HepG2 (cell line): ENCODE data around the gene ACADS. TPM values are rescaled to one million over a fixed set of nuclear protein-coding genes. Genes with fewer than 3 reads are reported as not detected.

Source experiments
- ATAC-seq: fragments of 200-7000 bp; cut with Tn5 transposase; 3 replicates; pipeline ENCODE4 v1.9.1; 2020; ENCODE audit warnings: mild to moderate bottlenecking, moderate library complexity
- BruUV-seq: library from RNA; stranded (reverse); fragments of 400-500 nt; replicated peaks from 2 replicates; lab custom pipeline; 2021; lab: Mats Ljungman, UMichigan
- CTCF ChIA-PET: fragments of 300-600 bp; formaldehyde crosslinking; extraction: SDS; loops from one replicate; lab custom pipeline; 2021; ENCODE audit warnings: low total read pairs, inconsistent platforms, low intra/inter-chr PET ratio; lab: Yijun Ruan, JAX
- POLR2A ChIA-PET: fragments of 350-600 bp; sonication (Branson Sonifier 250); formaldehyde crosslinking; loops from one replicate; lab custom pipeline; 2020; ENCODE audit warnings: antibody characterized with exemption, inconsistent platforms; lab: Yijun Ruan, JAX
- DNase-seq: peaks from one replicate; pipeline ENCODE4 v3.0.0-alpha.2; 2015; ENCODE audit warnings: low spot score
- FAIRE-seq: peaks from 3 replicates; lab custom pipeline; 2011; peaks lifted over from hg19 to GRCh38; lab: Jason Lieb, UNC
- H2AFZ ChIP-seq: one replicate; pipeline ENCODE4 v1.6.1; 2011; ENCODE audit warnings: low read length, inconsistent platforms
- H3K27ac ChIP-seq: fragments of 300-600 bp; 3 replicates; pipeline ENCODE4 v1.8.0; 2011; ENCODE audit warnings: mixed run types, mild to moderate bottlenecking, mixed read lengths, low read length, inconsistent platforms; ENCODE audit not compliant: insufficient read depth; ENCODE audit errors: extremely low read length
- H3K27me3 ChIP-seq, 2 experiments: fragments of 200-600 bp in 1 of 2; 2 replicates in 1 of 2; 3 replicates in 1 of 2; pipeline versions ENCODE4 v1.6.0 to v1.8.0; 2011; ENCODE audit warnings: low read length in 2 of 2, mild to moderate bottlenecking in 2 of 2, moderate library complexity in 2 of 2, inconsistent platforms in 1 of 2; ENCODE audit not compliant: insufficient read depth in 2 of 2, control insufficient read depth in 1 of 2
- H3K36me3 ChIP-seq, 2 experiments: fragments of 200-600 bp in 1 of 2; replicated peaks in 1 of 2; 2 replicates in 1 of 2; 3 replicates in 1 of 2; pipeline versions ENCODE4 v1.5.1 to v1.8.0; 2011; ENCODE audit warnings: low read length in 2 of 2, inconsistent platforms in 1 of 2; ENCODE audit not compliant: insufficient read depth in 2 of 2, control insufficient read depth in 1 of 2
- H3K4me1 ChIP-seq: 2 replicates; pipeline ENCODE4 v1.5.1; 2012; ENCODE audit warnings: low read length, inconsistent platforms; ENCODE audit not compliant: insufficient read depth
- H3K4me2 ChIP-seq: 2 replicates; pipeline ENCODE4 v1.6.0; 2011; ENCODE audit warnings: low read depth, low read length, inconsistent platforms
- H3K4me3 ChIP-seq, 3 experiments: fragments of 200-600 bp in 1 of 3; sonication (generic), shearing (Covaris generic) in 1 of 3; replicated peaks in 1 of 3; 2 replicates each; pipeline ENCODE4 v1.5.1; 2011 to 2016; ENCODE audit warnings: low read length in 3 of 3, inconsistent platforms in 2 of 3, low read depth in 2 of 3, mild to moderate bottlenecking in 2 of 3, control low read depth in 1 of 3, mixed read lengths in 1 of 3; ENCODE audit not compliant: insufficient read depth in 1 of 3
- H3K79me2 ChIP-seq: one replicate; pipeline ENCODE4 v1.6.1; 2011; ENCODE audit warnings: low read length, inconsistent platforms; ENCODE audit not compliant: insufficient read depth
- H3K9ac ChIP-seq: 2 replicates; pipeline ENCODE4 v1.6.0; 2011; ENCODE audit warnings: mild to moderate bottlenecking, low read depth, low read length, inconsistent platforms; ENCODE audit not compliant: insufficient read depth
- H3K9me3 ChIP-seq: 2 replicates; pipeline ENCODE4 v1.5.1; 2012; ENCODE audit warnings: mild to moderate bottlenecking, low read length
- H4K20me1 ChIP-seq: 2 replicates; pipeline ENCODE4 v1.6.0; 2011; ENCODE audit warnings: inconsistent platforms, mild to moderate bottlenecking, low read length, moderate library complexity; ENCODE audit not compliant: insufficient read depth
- ETV6 ChIP-seq: sonication (generic); formaldehyde crosslinking; conservative IDR thresholded peaks from 2 replicates; pipeline ENCODE4 v1.4.0; 2020; ENCODE audit warnings: missing genetic modification reagents
- YEATS4 ChIP-seq: sonication (generic); formaldehyde crosslinking; IDR thresholded peaks from 2 replicates; pipeline ENCODE4 v1.4.0; 2020; ENCODE audit warnings: missing genetic modification reagents, borderline replicate concordance
- ZNF766 ChIP-seq: sonication (generic); formaldehyde crosslinking; IDR thresholded peaks from 2 replicates; pipeline ENCODE4 v1.5.0; 2020; ENCODE audit warnings: missing genetic modification reagents, borderline replicate concordance
- ZSCAN22 ChIP-seq: sonication (generic); formaldehyde crosslinking; IDR thresholded peaks from 2 replicates; pipeline ENCODE4 v1.4.0; 2020; ENCODE audit warnings: mild to moderate bottlenecking, missing genetic modification reagents
- WGBS: methylation state at CpG from one replicate; pipeline ENCODE4 v1.1.6; 2017; ENCODE audit warnings: low lambda C conversion rate; 5-methylcytosine and 5-hydroxymethylcytosine counted together
- in situ Hi-C: cut with HindIII; loops from 2 replicates; pipeline ENCODE4 v1.10.0; 2017; ENCODE audit warnings: low pct_unique_long_range_greater_than_20kb; ENCODE audit not compliant: extremely low pct_ligation_motif_present
- intact Hi-C: fragments of 100-400 bp; cut with micrococcal nuclease; formaldehyde crosslinking; loops from one replicate; pipeline ENCODE4 v1.10.0; 2022; ENCODE audit not compliant: unreplicated experiment
- polyA plus RNA-seq, 8 experiments: library from polyadenylated mRNA; depleted of rRNA in 3 of 8; stranded (reverse) in 7 of 8; unstranded in 1 of 8; fragments of >200 nt; fragmentation: Illumina TruSeq in 4 of 8; extraction: Trizol in 4 of 8; gene quantifications; 2 replicates each; pipeline versions ENCODE4 v1.2.1 to v1.2.3, GENCODE V29; 2011 to 2016; ENCODE audit warnings: low read depth in 4 of 8, missing spikeins in 1 of 8, mixed read lengths in 1 of 8; ENCODE audit not compliant: insufficient read depth in 1 of 8
- total RNA-seq, 5 experiments: library from RNA; depleted of rRNA; stranded (reverse); fragments of >200 nt; fragmentation: Illumina TruSeq; extraction: Trizol; gene quantifications; 2 replicates each; pipeline ENCODE4 v1.2.3, GENCODE V29; 2016; ENCODE audit warnings: low read depth in 1 of 5
- TF ChIP-seq, protein P1 (sequence below): sonication (generic); formaldehyde crosslinking; IDR thresholded peaks from 2 replicates; pipeline ENCODE4 v1.4.0; 2020; ENCODE audit warnings: missing genetic modification reagents
- TF ChIP-seq, protein P2 (sequence below): sonication (generic); formaldehyde crosslinking; IDR thresholded peaks from 2 replicates; pipeline ENCODE4 v1.9.0; 2021; ENCODE audit warnings: missing genetic modification reagents, borderline replicate concordance

Gene ACADS
- total and polyA plus RNA-seq, 2 of the 13 experiments (the other 11 are each of a cell fraction or from before 2014, with no cell fraction given): 17.4 to 27.7 TPM

DNA sequence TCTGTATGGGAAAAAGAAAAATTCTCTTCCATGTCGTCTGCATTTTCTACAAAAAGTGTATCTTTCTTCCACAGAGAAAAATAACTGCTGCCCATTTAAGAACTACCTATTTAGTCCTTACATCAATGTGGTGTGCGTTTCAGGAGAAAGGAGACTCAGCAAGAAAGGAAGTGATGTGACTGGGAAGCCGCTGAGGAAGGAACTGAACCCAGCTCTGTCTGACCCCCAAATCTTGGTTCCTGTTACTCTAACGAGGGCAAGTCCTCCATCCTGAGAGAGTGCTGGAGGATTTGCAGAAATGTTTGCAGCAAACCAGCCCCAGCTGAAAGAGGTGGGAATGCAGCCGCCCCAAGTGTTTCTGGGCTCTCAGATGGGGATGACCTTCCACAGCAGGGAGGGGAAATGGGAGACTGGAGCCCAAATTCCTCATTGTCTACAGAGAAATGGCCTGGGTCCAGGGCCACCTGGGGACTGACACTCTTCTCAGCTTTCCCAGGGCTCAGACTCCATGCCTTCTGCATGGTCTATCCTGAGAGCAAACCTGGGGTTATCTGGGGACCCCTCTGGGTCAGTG lies 45.4 kb upstream of the ACADS start:
- H2AFZ ChIP-seq: no peak overlapping the region
- H3K9ac ChIP-seq: no peak overlapping the region
- WGBS: 38% methylated on average over 5 of the region's 5 CpGs
- H3K4me1 ChIP-seq: peaks cover 26% of the 10 kb centered on the region
- TF ChIP-seq YEATS4 (CRISPR knock-in tag): no peak
- no peak for TF ChIP-seq ETV6 (CRISPR knock-in tag)
- TF ChIP-seq ZNF766 (CRISPR knock-in tag): no peak
- no peak for TF ChIP-seq ZSCAN22 (CRISPR knock-in tag)
- TF ChIP-seq, protein P1, sequence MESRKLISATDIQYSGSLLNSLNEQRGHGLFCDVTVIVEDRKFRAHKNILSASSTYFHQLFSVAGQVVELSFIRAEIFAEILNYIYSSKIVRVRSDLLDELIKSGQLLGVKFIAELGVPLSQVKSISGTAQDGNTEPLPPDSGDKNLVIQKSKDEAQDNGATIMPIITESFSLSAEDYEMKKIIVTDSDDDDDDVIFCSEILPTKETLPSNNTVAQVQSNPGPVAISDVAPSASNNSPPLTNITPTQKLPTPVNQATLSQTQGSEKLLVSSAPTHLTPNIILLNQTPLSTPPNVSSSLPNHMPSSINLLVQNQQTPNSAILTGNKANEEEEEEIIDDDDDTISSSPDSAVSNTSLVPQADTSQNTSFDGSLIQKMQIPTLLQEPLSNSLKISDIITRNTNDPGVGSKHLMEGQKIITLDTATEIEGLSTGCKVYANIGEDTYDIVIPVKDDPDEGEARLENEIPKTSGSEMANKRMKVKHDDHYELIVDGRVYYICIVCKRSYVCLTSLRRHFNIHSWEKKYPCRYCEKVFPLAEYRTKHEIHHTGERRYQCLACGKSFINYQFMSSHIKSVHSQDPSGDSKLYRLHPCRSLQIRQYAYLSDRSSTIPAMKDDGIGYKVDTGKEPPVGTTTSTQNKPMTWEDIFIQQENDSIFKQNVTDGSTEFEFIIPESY: no peak
- TF ChIP-seq, protein P2, sequence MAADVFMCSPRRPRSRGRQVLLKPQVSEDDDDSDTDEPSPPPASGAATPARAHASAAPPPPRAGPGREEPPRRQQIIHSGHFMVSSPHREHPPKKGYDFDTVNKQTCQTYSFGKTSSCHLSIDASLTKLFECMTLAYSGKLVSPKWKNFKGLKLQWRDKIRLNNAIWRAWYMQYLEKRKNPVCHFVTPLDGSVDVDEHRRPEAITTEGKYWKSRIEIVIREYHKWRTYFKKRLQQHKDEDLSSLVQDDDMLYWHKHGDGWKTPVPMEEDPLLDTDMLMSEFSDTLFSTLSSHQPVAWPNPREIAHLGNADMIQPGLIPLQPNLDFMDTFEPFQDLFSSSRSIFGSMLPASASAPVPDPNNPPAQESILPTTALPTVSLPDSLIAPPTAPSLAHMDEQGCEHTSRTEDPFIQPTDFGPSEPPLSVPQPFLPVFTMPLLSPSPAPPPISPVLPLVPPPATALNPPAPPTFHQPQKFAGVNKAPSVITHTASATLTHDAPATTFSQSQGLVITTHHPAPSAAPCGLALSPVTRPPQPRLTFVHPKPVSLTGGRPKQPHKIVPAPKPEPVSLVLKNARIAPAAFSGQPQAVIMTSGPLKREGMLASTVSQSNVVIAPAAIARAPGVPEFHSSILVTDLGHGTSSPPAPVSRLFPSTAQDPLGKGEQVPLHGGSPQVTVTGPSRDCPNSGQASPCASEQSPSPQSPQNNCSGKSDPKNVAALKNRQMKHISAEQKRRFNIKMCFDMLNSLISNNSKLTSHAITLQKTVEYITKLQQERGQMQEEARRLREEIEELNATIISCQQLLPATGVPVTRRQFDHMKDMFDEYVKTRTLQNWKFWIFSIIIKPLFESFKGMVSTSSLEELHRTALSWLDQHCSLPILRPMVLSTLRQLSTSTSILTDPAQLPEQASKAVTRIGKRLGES: no peak
- BruUV-seq: no TSS peak
- in situ Hi-C loops (no loop called here), intact Hi-C loops (no loop called here)
- H3K4me2 ChIP-seq: no peak overlapping the region
- ChIA-PET CTCF (no interaction called here), POLR2A (no interaction called here)
- no peaks in the 10 kb centered on the region; a peak in 1 of 5 replicates for H3K27me3 ChIP-seq
- H3K4me3 ChIP-seq: no peak overlapping the region
- H3K36me3 ChIP-seq: no peaks in the 10 kb centered on the region
- no peaks in the 10 kb centered on the region for H4K20me1 ChIP-seq
- no peak overlapping the region for H3K27ac ChIP-seq
- no peaks in the 10 kb centered on the region for H3K79me2 ChIP-seq
- DNase-seq: no peak
- ATAC-seq: no peak
- H3K9me3 ChIP-seq: no peaks in the 10 kb centered on the region
- FAIRE-seq: no peak
